Sigmoid colon (tissue), 4 donors: ENCODE measurements around the gene EFNA3.

Experiments
- CTCF ChIP-seq, 4 experiments: fragments of 450-650 bp in 3 of 4; fragments of 200-600 bp in 1 of 4; IDR thresholded peaks; one replicate each; pipeline ENCODE4 v1.5.1; 2016 to 2019; ENCODE audit warnings: antibody characterized with exemption in 4 of 4, mild to moderate bottlenecking in 3 of 4, moderate library complexity in 2 of 4
- POLR2A ChIP-seq, 2 donors: fragments of 450-650 bp; IDR thresholded peaks; one replicate each; pipeline ENCODE4 v1.6.1; 2016; ENCODE audit warnings: antibody characterized with exemption in 2 of 2, mild to moderate bottlenecking in 2 of 2, moderate library complexity in 2 of 2
- POLR2AphosphoS5 ChIP-seq, 4 donors: sonication (generic); formaldehyde crosslinking; IDR thresholded peaks; one replicate each; pipeline ENCODE4 v1.6.1; 2017; ENCODE audit warnings: antibody characterized with exemption in 4 of 4

DNA sequence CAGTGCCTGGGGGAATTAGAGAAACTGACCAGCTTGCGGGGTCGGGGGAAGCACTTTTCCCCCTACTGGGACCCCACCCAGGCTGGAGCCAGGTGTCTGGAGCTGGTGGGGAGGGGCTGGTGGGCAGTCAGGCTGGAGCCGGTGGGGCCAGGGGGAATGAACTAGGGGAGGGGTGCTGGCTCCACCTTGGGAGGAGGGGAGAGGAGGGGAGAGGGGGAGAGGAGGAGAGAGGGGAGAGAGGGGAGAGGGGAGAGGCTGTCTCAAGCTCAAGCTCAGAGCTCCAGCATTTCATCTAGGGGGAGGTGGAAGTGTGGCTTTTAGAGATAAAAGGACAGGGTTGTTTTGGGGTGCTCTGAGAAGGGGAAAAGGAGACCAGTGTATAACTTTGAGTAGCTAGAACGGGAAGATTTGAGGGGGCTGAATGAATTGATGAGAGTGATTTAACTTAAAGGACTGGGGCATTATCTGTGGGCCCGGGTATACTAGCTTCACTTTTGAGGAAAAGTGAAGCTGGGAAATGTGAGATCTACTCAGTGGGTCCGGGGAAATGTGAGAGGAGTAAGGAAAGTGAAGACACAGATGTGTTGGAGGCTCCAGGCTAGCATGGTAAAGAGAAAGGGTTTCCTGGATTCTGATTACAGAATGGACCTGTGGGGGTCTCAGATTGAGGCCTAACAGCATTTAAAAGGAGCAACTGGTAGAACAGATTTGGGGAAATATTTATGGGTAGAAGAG is 51.8 kb downstream of the EFNA3 start:
- TF ChIP-seq POLR2A (IDR thresholded peaks at IDR 0.05) (no peak), POLR2AphosphoS5 (IDR thresholded peaks at IDR 0.05) (no peak), CTCF (IDR thresholded peaks at IDR 0.05) (no peak)
